HFF-Myc (cell line): ENCODE data around the gene TENT4B.
"Not testable (repeated sequence)": the region's sequence is repeated elsewhere in the genome, so short reads cannot be mapped to it uniquely, and the experiment has no call there.

Experiments used
- DNase-seq: peaks from one replicate; pipeline ENCODE4 v3.0.0-alpha.2; 2011; ENCODE audit warnings: low read depth; ENCODE audit errors: extremely low read depth
- H3K4me3 ChIP-seq: replicated peaks from 2 replicates; pipeline ENCODE4 v1.5.1; 2011; ENCODE audit warnings: low read depth, mild to moderate bottlenecking, control low read depth, low read length
- CTCF ChIP-seq: IDR thresholded peaks from 2 replicates; pipeline ENCODE4 v1.5.1; 2012; ENCODE audit warnings: mild to moderate bottlenecking, low read depth, low read length, control low read depth; ENCODE audit errors: missing control alignments

Gene TENT4B

GRCh38 chr16:50165473-50165872 lies 12.4 kb downstream of the TENT4B start:
- DNase-seq, result no peak
- H3K4me3 ChIP-seq, result no peak overlapping the region
- no peak for TF ChIP-seq CTCF

GRCh38 chr16:50166511-50167500 lies 13.7 kb downstream of the TENT4B start:
- no peak for DNase-seq
- H3K4me3 ChIP-seq, result no peak overlapping the region
- no peak for TF ChIP-seq CTCF

- TF ChIP-seq CTCF, result no peak
- no peak for DNase-seq
- H3K4me3 ChIP-seq, result no peak overlapping the region
Observed at GRCh38 chr16:50167556-50167955, 14.4 kb downstream of the TENT4B start.

- no peak for TF ChIP-seq CTCF
- DNase-seq, result no peak
- no peak overlapping the region for H3K4me3 ChIP-seq
Observed at GRCh38 chr16:50169555-50170096, 16.5 kb downstream of the TENT4B start.

- H3K4me3 ChIP-seq, DNase-seq: not testable (repeated sequence)
Observed at GRCh38 chr16:50171773-50172172, 18.7 kb downstream of the TENT4B start.

- DNase-seq, result no peak
- TF ChIP-seq CTCF, result no peak
- H3K4me3 ChIP-seq, result no peak overlapping the region
Observed at GRCh38 chr16:50172195-50172922, 19.3 kb downstream of the TENT4B start.

GRCh38 chr16:50173316-50173715 lies 20.2 kb downstream of the TENT4B start:
- H3K4me3 ChIP-seq, result no peak overlapping the region
- DNase-seq, result no peak
- no peak for TF ChIP-seq CTCF
